ENCODE data around the gene HIP1.

HIP1 gene

GRCh38 chr7:75584354-75584753 is 154.4 kb downstream of the HIP1 start:
- ChIA-PET POLR2A (no interaction called here), CTCF (no interaction called here)
- DNase-seq (ENCODE audit: low read depth, low spot score): no peak
- H3K4me3 ChIP-seq (ENCODE audit: low read depth, low read length): no peak overlapping the region
- TF ChIP-seq CTCF (IDR thresholded peaks at IDR 0.05; ENCODE audit: insufficient read depth, low read length, missing control alignments): no peak

- DNase-seq (ENCODE audit: low read depth, low spot score): no peak
- H3K4me3 ChIP-seq (ENCODE audit: low read depth, low read length): no peak overlapping the region
- TF ChIP-seq CTCF (IDR thresholded peaks at IDR 0.05; ENCODE audit: insufficient read depth, low read length, missing control alignments): no peak
- ChIA-PET CTCF (no interaction called here), POLR2A (no interaction called here)
These were observed 155.5 kb downstream of the HIP1 start for GRCh38 chr7:75583255-75583654.

GRCh38 chr7:75579899-75580298 is 158.8 kb downstream of the HIP1 start:
- CTCF ChIA-PET: no interaction called here
- POLR2A ChIA-PET: no interaction called here
- DNase-seq (ENCODE audit: low read depth, low spot score): no peak
- TF ChIP-seq CTCF (IDR thresholded peaks at IDR 0.05; ENCODE audit: insufficient read depth, low read length, missing control alignments): no peak
- no peak overlapping the region for H3K4me3 ChIP-seq (ENCODE audit: low read depth, low read length)

- no peak for DNase-seq (ENCODE audit: low read depth, low spot score)
- ChIA-PET POLR2A (interaction anchor here (1.1 kb wide), 1 partner anchor 13 kb away, joined by 5 read pairs; no protein-coding TSS in a partner anchor), CTCF (interaction anchor here (0.8 to 1.1 kb wide), 2 partner anchors 177 to 184 kb away, joined by 3 to 4 read pairs; no protein-coding TSS in a partner anchor)
- no peak for TF ChIP-seq CTCF (IDR thresholded peaks at IDR 0.05; ENCODE audit: insufficient read depth, low read length, missing control alignments)
- no peak overlapping the region for H3K4me3 ChIP-seq (ENCODE audit: low read depth, low read length)
These were observed 160.7 kb downstream of the HIP1 start for GRCh38 chr7:75578081-75578480.

- CTCF ChIA-PET: interaction anchor here (0.6 kb wide), 1 partner anchor 19 kb away, joined by 3 read pairs; no protein-coding TSS in a partner anchor
- no peak for DNase-seq (ENCODE audit: low read depth, low spot score)
- POLR2A ChIA-PET: interaction anchor here (0.6 kb wide), 1 partner anchor 41 kb away, joined by 3 read pairs; no protein-coding TSS in a partner anchor
- H3K4me3 ChIP-seq (ENCODE audit: low read depth, low read length): no peak overlapping the region
- TF ChIP-seq CTCF (IDR thresholded peaks at IDR 0.05; ENCODE audit: insufficient read depth, low read length, missing control alignments): no peak
These were observed 163.1 kb downstream of the HIP1 start for GRCh38 chr7:75575488-75576121.

- no peak for TF ChIP-seq CTCF (IDR thresholded peaks at IDR 0.05; ENCODE audit: insufficient read depth, low read length, missing control alignments)
- ChIA-PET POLR2A (no interaction called here), CTCF (no interaction called here)
- DNase-seq (ENCODE audit: low read depth, low spot score): no peak
- H3K4me3 ChIP-seq (ENCODE audit: low read depth, low read length): no peak overlapping the region
These were observed 165.2 kb downstream of the HIP1 start for GRCh38 chr7:75573477-75574019.

Data from AG04449 (cell line).